Measurements from ENCODE around the gene DISC1.
"Not testable (repeated sequence)": the region's sequence is repeated elsewhere in the genome, so short reads cannot be mapped to it uniquely, and the experiment has no call there.

The DISC1 gene

DNA sequence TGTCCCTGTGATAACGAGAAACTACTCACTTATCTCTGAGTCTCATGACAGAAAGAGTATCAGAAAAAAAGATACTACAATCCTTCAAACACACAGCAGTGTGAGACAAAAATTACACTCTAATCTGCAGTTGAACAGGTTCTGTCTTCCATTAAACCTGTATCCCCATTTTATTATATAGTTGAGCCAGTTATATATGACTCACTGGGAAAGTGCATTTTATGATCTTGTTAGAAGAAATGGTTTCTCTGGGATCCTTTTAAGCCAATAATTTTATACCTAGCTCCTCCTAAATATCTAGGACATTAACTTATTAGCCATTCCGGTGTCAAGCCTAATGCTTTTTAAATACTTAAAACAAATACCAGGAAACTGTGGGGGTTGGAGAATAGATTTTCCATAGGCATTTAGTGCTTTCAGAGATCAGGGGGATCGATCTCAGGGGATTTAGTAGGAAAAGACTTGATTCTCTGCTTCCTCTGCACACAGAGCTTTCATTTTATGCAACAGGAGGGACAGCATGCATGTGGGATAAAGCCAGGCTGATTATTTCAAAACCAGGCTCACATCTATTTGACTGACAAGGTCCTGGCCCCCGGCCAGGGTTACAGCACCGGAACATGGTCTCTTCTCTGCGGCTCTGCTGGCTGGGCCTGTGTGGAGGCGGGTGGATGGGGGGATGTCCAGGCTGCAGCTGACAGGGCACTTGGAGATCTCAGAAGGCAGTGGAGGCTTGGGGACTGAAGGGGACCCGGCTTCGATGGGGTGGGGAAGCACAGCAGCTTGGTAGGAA lies 310.6 kb downstream of the DISC1 start:
- no peak for DNase-seq

DNA sequence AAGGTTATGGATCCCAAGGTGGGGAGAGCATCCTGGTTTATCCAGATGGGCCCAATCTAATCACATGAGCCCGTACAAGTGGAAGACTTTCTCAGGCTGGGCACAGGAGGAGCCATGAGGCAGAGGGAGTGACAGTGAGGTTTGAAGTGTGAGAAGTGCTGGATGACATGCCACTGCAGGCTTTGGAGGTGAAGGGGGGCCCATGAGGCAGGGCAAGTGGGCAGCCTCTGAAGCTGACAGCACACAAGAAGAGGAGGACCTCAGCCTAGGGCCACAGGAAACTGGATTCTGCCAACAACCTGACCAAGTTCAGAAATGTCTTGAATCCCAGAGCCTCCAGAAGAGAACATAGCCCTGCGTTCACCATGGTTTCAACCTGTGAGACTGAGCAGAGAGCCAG lies 311.6 kb downstream of the DISC1 start:
- no peak for DNase-seq

DNA sequence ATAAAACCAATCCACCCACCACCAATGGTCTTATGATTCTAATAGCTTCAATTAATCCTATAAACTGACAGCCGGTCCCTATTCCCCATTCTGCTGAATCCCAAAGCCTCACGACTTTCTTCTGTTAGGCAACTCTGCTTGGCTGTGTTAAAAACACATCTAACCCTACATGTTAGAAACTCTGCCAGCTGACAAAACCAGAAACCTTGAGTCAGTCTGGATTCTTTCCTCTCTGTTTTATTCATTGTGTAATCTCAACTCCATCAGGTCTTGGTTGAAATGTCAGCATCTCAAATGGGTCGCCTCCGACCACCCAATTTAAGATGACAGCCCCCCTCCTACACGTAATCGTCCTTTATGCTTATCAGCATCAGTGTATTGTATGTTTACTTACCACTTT lies 312.1 kb downstream of the DISC1 start:
- no peak for DNase-seq

DNA sequence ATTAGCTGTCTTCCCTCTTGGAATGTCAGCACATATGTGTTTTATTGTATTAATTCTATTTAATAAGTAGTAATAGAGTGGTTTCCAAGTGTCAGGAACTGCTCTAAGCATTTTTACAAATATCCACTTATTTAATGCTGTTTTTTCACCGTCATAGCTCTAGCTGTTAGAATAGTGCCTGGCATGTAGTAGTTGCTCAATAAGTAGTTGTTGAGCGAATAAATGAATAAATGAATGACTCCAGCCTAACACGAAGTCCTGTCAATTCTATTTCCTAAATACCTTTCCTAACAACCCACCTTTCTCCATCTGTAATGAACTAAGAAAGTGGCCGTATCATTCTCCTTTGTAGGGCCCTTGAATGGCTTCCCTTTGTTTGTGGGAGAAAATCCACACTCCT lies 312.5 kb downstream of the DISC1 start:
- DNase-seq, result no peak

DNA sequence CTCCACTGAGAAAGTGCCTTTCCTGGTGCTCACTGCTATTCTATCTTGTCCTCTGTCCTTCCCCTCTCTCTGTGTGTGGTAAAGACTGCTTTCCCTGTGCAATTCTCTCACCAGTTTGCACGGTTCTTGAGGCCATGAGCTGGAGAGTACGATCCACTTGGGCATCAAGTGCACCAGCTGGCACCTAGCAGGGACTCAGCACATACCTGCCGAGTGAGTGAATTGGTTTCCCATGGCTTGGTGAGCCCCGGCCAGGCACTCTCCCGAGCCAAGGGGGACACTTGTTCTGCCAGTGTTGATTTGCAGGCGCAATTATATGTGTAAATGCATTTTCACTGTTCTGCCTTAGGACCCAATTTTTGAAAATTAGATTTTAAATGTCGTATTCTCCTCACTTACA lies 313.5 kb downstream of the DISC1 start:
- DNase-seq, result no peak

DNA sequence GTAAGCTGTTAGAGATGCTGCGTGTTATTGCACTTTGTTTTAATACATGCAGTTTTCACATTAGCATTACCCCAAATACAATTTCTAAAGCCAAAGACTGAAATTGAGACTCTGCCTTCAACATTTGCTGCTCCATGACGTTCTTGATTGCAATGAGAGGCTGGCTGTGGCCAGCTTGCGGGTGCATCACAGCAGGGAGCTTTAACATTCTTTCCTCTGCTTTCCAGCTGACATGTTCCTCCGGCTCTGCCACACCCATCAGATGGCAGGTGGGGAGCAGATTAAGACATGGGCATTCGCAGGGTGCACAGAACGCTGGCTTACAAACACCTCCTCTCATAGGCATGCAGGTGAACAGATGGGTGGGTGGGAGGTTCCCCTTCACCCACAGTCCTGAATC lies 314.1 kb downstream of the DISC1 start:
- DNase-seq, result no peak

DNA sequence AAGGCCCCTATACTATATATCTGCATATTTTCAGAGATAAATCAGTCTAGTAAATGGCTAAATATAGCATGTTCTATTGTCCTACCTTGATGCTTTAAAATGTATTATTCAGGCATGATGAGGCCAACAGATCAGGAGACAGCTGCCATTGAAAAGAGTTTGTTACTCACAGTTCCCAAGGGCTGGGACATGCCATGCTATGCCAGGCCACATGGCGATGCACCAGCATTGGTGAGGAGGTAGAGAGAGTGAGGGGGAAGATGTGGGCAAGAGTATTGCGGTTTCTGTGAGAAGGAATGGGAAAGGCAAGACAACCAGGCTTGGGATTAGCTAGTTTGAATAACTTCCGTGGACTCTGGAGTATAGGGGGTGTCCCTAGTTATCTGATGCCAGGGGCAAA lies 316.5 kb downstream of the DISC1 start:
- DNase-seq, result no peak

DNA sequence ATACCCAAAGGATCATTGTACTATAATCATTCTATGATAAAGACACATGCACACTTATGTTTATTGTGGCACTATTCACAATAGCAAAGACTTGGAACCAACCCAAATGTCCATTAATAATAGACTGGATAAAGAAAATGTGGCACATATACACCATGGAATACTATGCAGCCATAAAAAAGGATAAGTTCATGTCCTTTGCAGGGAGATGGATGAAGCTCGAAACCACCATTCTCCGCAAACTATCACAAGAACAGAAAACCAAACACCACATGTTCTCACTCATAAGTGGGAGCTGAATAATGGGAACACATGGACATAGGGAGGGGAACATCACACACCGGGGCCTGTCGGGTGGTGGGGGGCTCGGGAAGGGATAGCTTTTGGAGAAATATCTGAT lies 321.5 kb downstream of the DISC1 start:
- not testable (repeated sequence) for DNase-seq

DNA sequence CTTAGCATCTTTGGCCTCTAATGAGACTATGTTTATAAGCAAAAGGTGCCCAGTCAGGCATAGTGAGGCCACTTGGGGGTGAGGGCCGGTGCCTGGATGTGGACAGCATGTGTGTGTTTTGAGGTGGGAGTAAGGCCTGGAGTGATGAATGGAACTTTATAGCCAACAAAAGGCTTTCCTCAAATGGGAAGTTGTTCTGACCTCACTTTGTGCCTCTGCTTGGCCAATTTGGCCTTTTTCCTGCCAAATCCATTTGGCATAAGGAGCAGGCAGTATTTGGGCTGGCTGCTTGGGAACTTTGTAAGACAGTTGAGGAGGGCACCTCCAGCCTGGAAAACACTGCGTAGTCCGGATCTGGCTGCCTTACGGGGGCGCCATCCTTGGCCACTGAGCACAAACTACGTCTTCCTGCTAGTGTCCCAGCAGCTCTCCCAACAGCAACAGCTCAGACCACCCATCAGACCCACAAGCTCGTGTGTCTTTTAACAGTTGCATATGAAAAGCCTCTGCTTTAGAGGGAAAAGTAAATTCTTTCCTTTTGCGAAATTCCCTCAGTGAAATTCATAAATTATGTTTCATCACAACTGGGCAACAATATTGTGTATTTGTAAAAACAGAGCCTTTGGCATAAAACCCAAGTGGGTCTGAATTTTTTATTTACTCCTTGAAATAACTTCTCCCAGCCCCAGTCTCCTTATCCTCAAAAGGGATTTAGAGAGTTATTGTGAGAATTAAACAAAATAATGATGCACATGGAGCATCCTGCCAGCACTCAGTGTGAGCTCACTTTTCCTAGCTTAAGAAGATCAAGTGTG lies 322.9 kb downstream of the DISC1 start:
- no peak for DNase-seq

DNA sequence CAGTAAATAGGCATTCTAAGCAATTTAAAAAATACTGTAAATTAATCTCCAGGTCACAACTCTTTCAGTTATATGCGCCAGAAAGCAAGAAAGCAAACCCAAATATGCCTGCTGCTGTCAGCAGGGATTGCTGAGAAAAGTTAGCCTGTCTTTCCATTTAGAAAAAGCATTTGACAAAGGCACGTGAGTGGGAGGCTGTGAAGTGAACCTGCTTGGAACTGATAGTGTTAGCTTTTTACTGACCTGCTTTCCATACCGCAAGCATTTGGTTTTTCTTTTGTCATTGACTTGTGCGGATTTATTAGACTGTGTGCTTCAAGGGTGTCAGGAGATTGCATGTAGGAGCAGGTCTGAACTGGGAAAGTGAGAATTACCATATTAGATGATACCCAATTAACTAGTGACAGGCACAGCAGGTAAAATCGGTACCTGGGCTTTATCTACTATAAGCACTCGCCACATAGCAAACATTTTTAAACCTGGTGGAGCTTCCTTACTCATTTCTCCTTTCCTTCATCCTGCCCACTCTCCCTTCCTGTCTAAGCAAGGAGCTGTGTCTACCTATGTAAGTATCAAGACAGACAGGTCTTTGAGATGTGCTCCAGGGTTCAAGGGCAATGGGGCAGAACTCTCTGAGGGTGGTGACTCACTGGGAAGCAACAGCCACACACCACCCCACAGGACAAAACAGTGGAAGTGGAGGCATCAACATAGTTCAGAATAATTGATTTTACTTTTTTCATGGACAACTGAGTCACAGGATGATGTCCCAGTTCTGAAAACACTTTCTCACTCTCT lies 323.9 kb downstream of the DISC1 start:
- no peak for DNase-seq

DNA sequence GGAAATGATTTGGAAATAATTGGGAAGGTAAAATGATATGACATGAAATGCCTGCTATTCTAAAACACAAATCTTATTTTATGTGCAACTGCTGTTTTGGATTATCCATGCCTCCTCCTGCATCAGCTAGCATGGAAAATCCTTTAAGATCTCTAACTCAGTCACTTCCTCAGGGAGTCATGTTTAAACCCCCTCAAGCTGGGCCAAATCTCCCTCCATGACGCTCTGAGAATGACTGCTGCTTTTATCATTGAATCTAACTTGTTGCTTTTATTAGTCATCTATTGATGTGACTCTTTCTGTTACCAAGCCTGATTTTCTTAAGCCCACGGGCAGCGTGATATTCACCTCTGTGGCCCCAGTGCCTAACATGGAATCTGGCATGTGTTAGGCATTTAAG lies 324.8 kb downstream of the DISC1 start:
- no peak for DNase-seq

DNA sequence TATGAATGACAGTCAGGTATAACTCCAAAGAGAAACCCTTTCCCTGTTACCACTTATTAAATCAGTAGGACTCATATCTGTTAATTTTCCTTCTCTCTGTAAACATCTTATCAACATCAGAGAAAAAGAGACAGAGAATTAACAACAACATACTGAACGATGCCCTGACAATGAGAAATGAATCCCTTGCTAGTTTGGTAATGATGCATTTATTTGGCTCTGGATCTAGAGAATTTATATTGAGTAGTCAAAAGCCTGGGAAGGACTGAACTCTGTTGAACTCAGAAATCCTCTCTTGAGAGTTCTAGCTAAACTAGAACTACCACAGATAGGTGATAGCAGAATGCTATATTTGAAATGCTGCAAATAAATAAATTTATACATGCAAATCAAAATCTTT lies 325.6 kb downstream of the DISC1 start:
- no peak for DNase-seq

DNA sequence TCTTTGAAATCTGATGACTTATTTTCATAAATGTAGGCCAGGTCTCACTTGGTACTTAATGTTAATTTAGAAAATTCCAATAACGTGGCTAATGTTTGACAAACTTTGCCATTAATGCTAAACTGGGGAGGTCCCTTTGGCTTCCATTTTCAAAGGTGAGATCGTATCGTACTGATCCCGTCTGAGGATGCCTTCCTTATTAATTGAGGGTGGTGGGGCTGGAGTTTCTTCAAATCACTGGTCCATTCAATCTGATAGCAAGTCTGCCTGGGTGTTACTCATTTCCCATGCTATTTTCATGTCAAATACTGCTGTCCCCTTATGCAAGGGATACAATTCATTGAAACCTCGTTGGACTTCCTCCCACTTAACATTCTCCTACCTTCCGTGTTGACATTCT lies 327.1 kb downstream of the DISC1 start:
- DNase-seq, result no peak

DNA sequence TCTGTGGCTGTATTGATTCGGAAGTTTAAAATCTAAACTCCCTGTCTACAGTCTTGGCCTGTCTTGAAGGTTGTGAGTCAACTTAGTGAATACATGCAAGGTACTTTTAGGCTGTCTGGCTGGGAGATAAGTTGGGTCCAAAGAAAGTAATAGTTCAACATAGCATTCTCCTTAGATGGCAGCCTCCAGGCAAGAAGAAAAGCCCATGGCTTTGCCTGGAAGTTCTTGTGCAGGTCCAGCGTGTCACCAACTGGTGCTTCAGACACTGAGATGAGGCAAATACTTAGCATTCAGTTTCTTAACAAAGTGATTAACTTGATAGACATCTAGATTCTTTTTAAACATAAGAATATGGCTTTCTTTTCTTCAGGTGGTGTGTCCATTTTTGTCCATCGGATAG lies 328.2 kb downstream of the DISC1 start:
- no peak for DNase-seq

DNA sequence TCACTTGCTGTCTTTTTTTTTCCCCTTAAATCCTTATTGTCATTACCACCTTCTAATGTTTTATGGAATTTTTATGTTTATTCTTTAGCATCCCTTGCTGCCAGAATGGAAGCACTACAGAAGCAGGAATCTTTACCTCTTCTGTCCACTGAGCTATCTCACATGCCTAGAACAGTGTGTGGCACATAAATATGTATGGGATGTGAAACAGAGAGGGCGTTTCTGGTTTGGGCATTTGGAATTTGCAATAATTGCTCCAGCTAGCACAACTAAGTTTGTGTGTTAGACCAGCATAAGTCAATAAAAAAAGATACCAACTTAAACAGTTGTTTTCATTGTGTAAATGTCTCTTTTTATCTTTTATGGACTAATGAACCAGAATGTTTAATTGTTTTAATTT lies 330.8 kb downstream of the DISC1 start:
- DNase-seq, result no peak

DNA sequence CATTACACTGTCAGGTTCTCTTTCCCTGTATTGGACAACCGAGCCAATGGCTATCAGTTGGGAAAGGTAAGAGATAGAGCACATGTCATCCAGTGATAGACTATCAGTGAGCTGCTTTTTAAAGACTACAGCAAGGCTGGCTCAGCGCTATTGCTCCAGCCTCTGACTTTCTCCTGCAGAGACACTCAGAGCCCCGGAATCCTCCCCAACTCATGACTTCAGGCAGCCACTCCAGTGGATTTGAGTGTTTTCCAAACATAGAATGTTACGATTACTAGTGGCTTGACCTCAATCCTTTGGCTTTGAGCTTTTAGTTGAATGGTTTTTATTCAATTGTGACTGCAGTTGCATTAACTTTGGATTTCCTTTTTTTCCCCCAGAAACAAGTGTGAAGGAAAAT lies 331.9 kb downstream of the DISC1 start:
- no peak for DNase-seq

DNA sequence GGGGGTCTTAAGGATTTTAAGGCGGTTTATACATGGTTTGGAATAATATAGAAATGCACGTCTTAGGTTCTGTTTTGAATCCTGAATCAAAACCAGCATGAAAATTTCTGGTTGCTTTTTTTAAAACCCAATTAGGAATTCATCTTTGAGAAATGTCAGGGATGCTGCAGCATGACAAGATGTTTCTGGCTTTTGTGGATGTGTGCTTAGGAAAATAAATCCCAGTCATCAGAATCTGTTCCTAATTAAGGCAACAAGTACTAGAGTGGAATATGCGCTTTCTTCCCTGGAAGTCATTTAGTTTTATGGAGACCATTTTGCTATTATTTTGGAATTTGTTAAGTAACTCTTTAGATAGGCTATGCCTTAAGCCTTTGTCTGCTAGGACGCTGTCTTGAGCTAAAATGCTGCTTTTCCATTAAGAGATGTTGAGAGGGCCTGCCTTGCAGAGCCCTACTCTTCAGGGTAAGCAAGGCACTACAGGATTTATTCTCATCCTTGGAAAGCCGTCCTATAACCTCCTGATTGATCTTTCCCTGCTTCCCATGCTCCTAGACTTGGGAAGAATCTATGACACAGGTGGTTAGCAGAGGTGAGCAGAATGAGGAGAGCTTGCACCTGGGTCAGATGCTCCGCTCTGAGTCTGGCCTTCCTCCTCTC lies 332.8 kb downstream of the DISC1 start:
- DNase-seq, result no peak

DNA sequence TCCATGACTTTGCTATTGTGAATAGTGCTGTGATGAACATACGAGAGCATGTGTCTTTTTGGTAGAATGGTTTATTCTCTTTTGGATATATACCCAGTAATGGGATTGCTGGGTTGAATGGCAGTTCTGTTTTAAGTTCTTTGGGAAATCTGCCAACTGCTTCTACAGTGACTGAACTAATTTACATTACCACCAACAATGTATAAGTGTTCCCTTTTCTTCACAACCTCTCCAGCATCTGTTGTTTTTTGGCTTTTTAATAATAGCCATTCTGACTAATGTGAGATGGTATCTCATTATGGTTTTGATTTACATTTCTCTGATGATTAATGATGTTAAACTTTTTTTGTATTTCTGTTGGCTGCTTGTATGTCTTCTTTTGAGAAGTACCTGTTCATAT lies 335.2 kb downstream of the DISC1 start:
- not testable (repeated sequence) for DNase-seq

DNA sequence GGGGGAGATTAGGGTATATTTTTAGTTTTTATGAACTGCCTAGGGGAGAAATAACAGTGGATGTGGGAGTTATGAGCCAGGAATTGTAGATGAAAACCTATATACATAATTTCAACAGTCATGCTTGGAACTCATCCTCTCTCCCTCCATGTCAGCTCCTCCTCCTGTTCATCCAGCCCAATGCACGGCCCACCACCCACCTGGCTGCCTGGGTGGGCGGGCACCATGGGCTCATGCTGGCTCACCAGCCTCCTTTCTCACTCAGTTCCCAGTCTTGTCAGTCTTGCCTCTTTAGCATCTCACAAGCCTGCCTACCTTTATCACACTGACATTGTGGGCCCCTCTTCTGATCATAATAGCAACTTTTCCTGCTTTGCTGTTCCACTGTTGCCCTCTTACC lies 336.0 kb downstream of the DISC1 start:
- DNase-seq, result no peak

DNA sequence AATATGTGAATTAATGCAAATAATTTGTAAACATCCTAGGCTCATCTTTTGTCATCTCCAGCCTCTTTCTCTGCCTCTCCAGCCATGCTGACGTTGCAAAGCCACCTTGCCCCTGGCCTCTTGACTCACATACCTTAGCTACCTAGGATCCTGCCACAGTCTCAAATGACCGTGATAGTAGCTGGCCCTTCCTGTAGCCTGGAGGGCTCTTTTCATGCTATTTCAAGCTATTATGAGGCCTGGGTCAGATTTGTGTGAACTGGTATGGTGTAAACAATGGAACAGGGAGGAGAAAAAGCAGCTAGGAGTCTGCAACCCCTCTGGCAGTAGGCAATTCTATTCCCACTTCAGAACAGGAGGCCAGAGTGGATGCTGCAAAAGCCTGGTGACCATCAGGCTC lies 337.7 kb downstream of the DISC1 start:
- no peak for DNase-seq

DNA sequence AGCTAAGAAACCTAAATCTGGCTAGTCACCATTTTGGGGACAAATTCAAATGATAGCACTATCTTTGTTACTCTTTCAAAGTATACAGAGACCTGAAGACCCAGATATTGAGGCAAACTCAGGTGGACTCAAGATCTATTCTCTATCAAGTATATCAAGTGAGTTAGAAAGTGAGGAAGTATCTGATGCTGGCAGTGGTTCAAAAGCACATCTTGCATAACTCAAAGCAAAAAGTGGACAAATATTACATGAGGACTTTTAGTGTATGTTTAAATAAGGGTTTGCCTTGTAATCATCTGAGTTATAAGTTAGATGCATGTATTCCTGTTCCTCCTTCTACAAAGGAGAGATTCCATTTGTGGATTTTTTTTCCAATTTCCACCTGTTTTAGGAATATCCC lies 338.4 kb downstream of the DISC1 start:
- DNase-seq, result no peak

DNA sequence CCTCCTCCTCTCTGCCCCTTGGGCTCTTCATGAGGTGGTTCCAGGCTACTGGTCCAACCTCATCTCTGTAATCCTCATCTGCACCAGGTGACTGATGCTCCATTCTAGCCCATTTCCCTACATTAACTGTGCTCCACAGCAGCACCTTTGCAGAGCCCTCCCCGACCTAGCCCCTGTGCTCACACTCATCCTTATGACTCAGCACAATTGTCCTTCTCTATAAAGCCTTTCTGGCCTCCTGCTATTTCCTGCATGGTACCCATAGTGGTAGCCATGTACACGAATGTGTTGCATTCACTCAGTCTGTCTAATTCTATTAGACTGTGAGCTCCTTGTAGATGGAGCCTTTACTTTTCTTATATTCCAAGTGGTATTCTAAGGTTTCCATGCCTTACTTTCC lies 339.0 kb downstream of the DISC1 start:
- no peak for DNase-seq

DNA sequence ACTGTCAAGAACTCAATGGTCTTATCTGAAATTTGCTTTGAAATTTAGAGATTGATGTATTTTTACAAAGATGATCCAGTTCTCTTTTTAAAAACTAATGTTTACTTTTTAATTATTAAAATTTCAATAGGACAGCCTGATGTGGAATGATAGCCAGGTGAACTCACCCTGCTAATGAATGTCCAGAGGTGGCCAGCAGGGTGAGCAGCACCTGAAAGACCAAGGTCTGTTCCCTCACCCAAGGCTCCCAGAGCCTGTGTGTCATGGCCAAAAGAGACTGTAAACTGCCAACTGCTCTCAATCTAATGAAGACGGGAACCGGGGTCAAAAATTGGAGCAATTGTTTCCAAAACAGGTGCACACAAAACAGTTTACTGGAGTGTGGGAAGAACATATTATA lies 340.4 kb downstream of the DISC1 start:
- no peak for DNase-seq

All from activated CD8-positive, alpha-beta memory T cell treated with anti-CD3 and anti-CD28 coated beads, Interleukin-2, amount 50 U/mL, for 4 hours (primary cell).